ENCODE measurements around the gene NSDHL. TPM values are rescaled to one million over a fixed set of nuclear protein-coding genes. Genes with fewer than 3 reads are reported as not detected.

NSDHL gene
- polyA plus RNA-seq, 3 donors: 8.2 to 21.3 (median 19.9) TPM

- Histone ChIP-seq H3K4me2 (replicated peaks; ENCODE audit: extremely low read depth, low read length, poor library complexity, severe bottlenecking) (no peak overlapping the region), H3K36me3 (replicated peaks in 1 of 2; ENCODE audit: control insufficient read depth in 1 of 2, insufficient read depth in 2 of 2, low read length in 2 of 2) (peaks cover 28 to 38% of the 10 kb centered on the region in 2 donors)
- peaks cover 0 to 4% (median 2%) of the 10 kb centered on the region in 7 donors for H3K9me3 Mint-ChIP-seq
Measured at GRCh38 chrX:152871260-152871659, 40.4 kb downstream of the NSDHL start.

GRCh38 chrX:152872522-152872921 is 41.7 kb downstream of the NSDHL start:
- no peaks in the 10 kb centered on the region for H3K27me3 ChIP-seq (ENCODE audit: control insufficient read depth in 2 of 2, insufficient read depth in 2 of 2, low read length in 2 of 2)
- intact Hi-C loops (cut with micrococcal nuclease): no loop called here
- H3K4me1 ChIP-seq (ENCODE audit: control insufficient read depth in 1 of 2, insufficient read depth in 2 of 2, low read length in 2 of 2): no peaks in the 10 kb centered on the region
- H3K79me2 ChIP-seq (ENCODE audit: insufficient read depth, low read length): no peaks in the 10 kb centered on the region
- no peak overlapping the region for H2AFZ ChIP-seq (ENCODE audit: insufficient read depth, low read depth, low read length, poor library complexity, severe bottlenecking)
- DNase-seq: no peak
- H3K27me3 Mint-ChIP-seq (ENCODE audit: low read depth in 3 of 3): peaks cover 3 to 9% (median 4%) of the 10 kb centered on the region in 3 donors
- no peak overlapping the region for H3K4me2 ChIP-seq (replicated peaks; ENCODE audit: extremely low read depth, low read length, poor library complexity, severe bottlenecking)
- no peak for TF ChIP-seq CTCF (IDR thresholded peaks at IDR 0.05)
- H3K27ac ChIP-seq (ENCODE audit: low read depth in 1 of 2, low read length in 2 of 2): no peak overlapping the region
- no peak overlapping the region for H3K27ac Mint-ChIP-seq
- H3K36me3 Mint-ChIP-seq: peaks cover 24 to 26% of the 10 kb centered on the region in 2 donors
- H3K4me1 Mint-ChIP-seq: no peaks in the 10 kb centered on the region
- H3K4me3 Mint-ChIP-seq: no peak overlapping the region
- H4K20me1 ChIP-seq (ENCODE audit: insufficient read depth, low read length): no peaks in the 10 kb centered on the region
- H3K9me3 ChIP-seq (replicated peaks in 1 of 2; ENCODE audit: control insufficient read depth in 1 of 2, insufficient read depth in 1 of 2, low read length in 2 of 2): no peaks in the 10 kb centered on the region
- H3K9ac ChIP-seq (ENCODE audit: insufficient read depth, low read length, poor library complexity, severe bottlenecking): no peak overlapping the region
- 0% methylated on average over 1 of the region's 2 CpGs for WGBS (ENCODE audit: insufficient coverage)
- peaks cover 0 to 4% (median 2%) of the 10 kb centered on the region in 7 donors for H3K9me3 Mint-ChIP-seq
- peaks cover 18 to 26% of the 10 kb centered on the region in 2 donors for H3K36me3 ChIP-seq (replicated peaks in 1 of 2; ENCODE audit: control insufficient read depth in 1 of 2, insufficient read depth in 2 of 2, low read length in 2 of 2)
- no peak overlapping the region for H3K4me3 ChIP-seq (replicated peaks in 1 of 3; ENCODE audit: low read depth in 2 of 3, low read length in 3 of 3)

More at GRCh38 chrX:152871260-152871659, 40.4 kb downstream of the NSDHL start:
- intact Hi-C loops (cut with micrococcal nuclease): no loop called here
- Mint-ChIP-seq H3K4me1 (no peaks in the 10 kb centered on the region), H3K4me3 (no peak overlapping the region), H3K36me3 (peaks cover 29 to 33% of the 10 kb centered on the region in 2 donors), H3K27ac (peak overlapping the region in 2 of 7 donors; percentile 13 to 21), H3K27me3 (ENCODE audit: low read depth in 3 of 3) (peaks cover 3 to 7% (median 4%) of the 10 kb centered on the region in 3 donors)
- no peak overlapping the region for H3K27ac ChIP-seq (ENCODE audit: low read depth in 1 of 2, low read length in 2 of 2)
- no peak for TF ChIP-seq CTCF (IDR thresholded peaks at IDR 0.05)
- H3K27me3 ChIP-seq (ENCODE audit: control insufficient read depth in 2 of 2, insufficient read depth in 2 of 2, low read length in 2 of 2): no peaks in the 10 kb centered on the region
- no peaks in the 10 kb centered on the region for H3K4me1 ChIP-seq (ENCODE audit: control insufficient read depth in 1 of 2, insufficient read depth in 2 of 2, low read length in 2 of 2)
- no peaks in the 10 kb centered on the region for H3K9me3 ChIP-seq (replicated peaks in 1 of 2; ENCODE audit: control insufficient read depth in 1 of 2, insufficient read depth in 1 of 2, low read length in 2 of 2)
- H3K79me2 ChIP-seq (ENCODE audit: insufficient read depth, low read length): no peaks in the 10 kb centered on the region
- no peak for DNase-seq
- 93% methylated on average over 5 of the region's 9 CpGs for WGBS (ENCODE audit: insufficient coverage)
- no peaks in the 10 kb centered on the region for H4K20me1 ChIP-seq (ENCODE audit: insufficient read depth, low read length)
- no peak overlapping the region for H2AFZ ChIP-seq (ENCODE audit: insufficient read depth, low read depth, low read length, poor library complexity, severe bottlenecking)
- no peak overlapping the region for H3K4me3 ChIP-seq (replicated peaks in 1 of 3; ENCODE audit: low read depth in 2 of 3, low read length in 3 of 3)
- H3K9ac ChIP-seq (ENCODE audit: insufficient read depth, low read length, poor library complexity, severe bottlenecking): no peak overlapping the region
